Neural progenitor cell (in vitro differentiated cells): ENCODE results near the gene CFAP58. TPM values are rescaled to one million over a fixed set of nuclear protein-coding genes. Genes with fewer than 3 reads are reported as not detected.
A peak's percentile ranks its signal among the peaks of the same experiment; 100 is the strongest.

ENCODE experiments used
- DNase-seq: peaks from one replicate; pipeline ENCODE4 v3.0.0-alpha.2; 2016; ENCODE audit warnings: low spot score
- H2AFZ ChIP-seq: fragments of 200-600 bp; sonication (generic); replicated peaks from 2 replicates; pipeline ENCODE4 v1.6.1; 2016; ENCODE audit warnings: antibody characterized with exemption
- H3F3A ChIP-seq: fragments of 200-600 bp; sonication (generic); 2 replicates; pipeline ENCODE4 v1.6.1; 2016; ENCODE audit warnings: antibody characterized with exemption, low read depth
- H3K27ac ChIP-seq: fragments of 200-600 bp; sonication (generic); 2 replicates; pipeline ENCODE4 v1.5.1; 2016; ENCODE audit warnings: mild to moderate bottlenecking
- H3K27me3 ChIP-seq: fragments of 200-600 bp; sonication (generic); 2 replicates; pipeline ENCODE4 v1.6.1; 2016; ENCODE audit warnings: mild to moderate bottlenecking, moderate library complexity
- H3K36me3 ChIP-seq: fragments of 200-600 bp; sonication (generic); 2 replicates; pipeline ENCODE4 v1.5.1; 2016
- H3K4me1 ChIP-seq: fragments of 200-600 bp; sonication (generic); 2 replicates; pipeline ENCODE4 v1.6.1; 2016; ENCODE audit warnings: mixed run types
- H3K4me2 ChIP-seq: fragments of 200-600 bp; sonication (generic); 2 replicates; pipeline ENCODE4 v1.6.1; 2016
- H3K4me3 ChIP-seq: fragments of 200-600 bp; sonication (generic); 2 replicates; pipeline ENCODE4 v1.5.1; 2016
- H3K79me2 ChIP-seq: fragments of 200-600 bp; sonication (generic); 2 replicates; pipeline ENCODE4 v1.6.1; 2016; ENCODE audit warnings: low read depth
- H3K9ac ChIP-seq: fragments of 200-600 bp; sonication (generic); 2 replicates; pipeline ENCODE4 v1.6.1; 2016
- H3K9me3 ChIP-seq: fragments of 200-600 bp; sonication (generic); 2 replicates; pipeline ENCODE4 v1.5.1; 2016; ENCODE audit warnings: low read depth
- H4K20me1 ChIP-seq: fragments of 200-600 bp; sonication (generic); 2 replicates; pipeline ENCODE4 v1.6.1; 2016; ENCODE audit warnings: low read depth
- H3K27ac Mint-ChIP-seq: 3 replicates; pipeline ENCODE4 v1.8.0; 2021; ENCODE audit warnings: mixed read lengths
- H3K27me3 Mint-ChIP-seq: 2 replicates; pipeline ENCODE4 v1.8.0; 2022; ENCODE audit warnings: low read depth, mild to moderate bottlenecking, inconsistent platforms, moderate library complexity, mixed read lengths; ENCODE audit not compliant: insufficient read depth
- H3K36me3 Mint-ChIP-seq: 3 replicates; pipeline ENCODE4 v1.8.0; 2021; ENCODE audit warnings: mixed read lengths
- H3K4me1 Mint-ChIP-seq: 3 replicates; pipeline ENCODE4 v1.8.0; 2021; ENCODE audit warnings: mixed read lengths
- H3K4me3 Mint-ChIP-seq: 3 replicates; pipeline ENCODE4 v1.8.0; 2021; ENCODE audit warnings: mild to moderate bottlenecking, moderate library complexity, mixed read lengths
- H3K9me3 Mint-ChIP-seq: 3 replicates; pipeline ENCODE4 v1.8.0; 2020; ENCODE audit warnings: mixed read lengths
- EZH2 ChIP-seq: fragments of 200-600 bp; sonication (generic); IDR thresholded peaks from 2 replicates; pipeline ENCODE4 v1.6.1; 2017; ENCODE audit warnings: antibody characterized with exemption, mild to moderate bottlenecking, moderate library complexity
- EZH2phosphoT487 ChIP-seq: fragments of 200-600 bp; sonication (generic); IDR thresholded peaks from 2 replicates; pipeline ENCODE4 v1.6.1; 2017; ENCODE audit warnings: antibody characterized with exemption
- total RNA-seq: library from RNA; depleted of rRNA; stranded (reverse); fragments of >200 nt; gene quantifications from 2 replicates; pipeline ENCODE4 v1.2.3, GENCODE V29; 2015; ENCODE audit warnings: low replicate concordance
- TF ChIP-seq, protein P1 (sequence below): fragments of 200-600 bp; sonication (generic); IDR thresholded peaks from 2 replicates; pipeline ENCODE4 v1.5.1; 2017; ENCODE audit warnings: antibody characterized with exemption, mild to moderate bottlenecking

The CFAP58 gene
- total RNA-seq, 1 donor from 2014 or later, result 1.7 TPM

DNA sequence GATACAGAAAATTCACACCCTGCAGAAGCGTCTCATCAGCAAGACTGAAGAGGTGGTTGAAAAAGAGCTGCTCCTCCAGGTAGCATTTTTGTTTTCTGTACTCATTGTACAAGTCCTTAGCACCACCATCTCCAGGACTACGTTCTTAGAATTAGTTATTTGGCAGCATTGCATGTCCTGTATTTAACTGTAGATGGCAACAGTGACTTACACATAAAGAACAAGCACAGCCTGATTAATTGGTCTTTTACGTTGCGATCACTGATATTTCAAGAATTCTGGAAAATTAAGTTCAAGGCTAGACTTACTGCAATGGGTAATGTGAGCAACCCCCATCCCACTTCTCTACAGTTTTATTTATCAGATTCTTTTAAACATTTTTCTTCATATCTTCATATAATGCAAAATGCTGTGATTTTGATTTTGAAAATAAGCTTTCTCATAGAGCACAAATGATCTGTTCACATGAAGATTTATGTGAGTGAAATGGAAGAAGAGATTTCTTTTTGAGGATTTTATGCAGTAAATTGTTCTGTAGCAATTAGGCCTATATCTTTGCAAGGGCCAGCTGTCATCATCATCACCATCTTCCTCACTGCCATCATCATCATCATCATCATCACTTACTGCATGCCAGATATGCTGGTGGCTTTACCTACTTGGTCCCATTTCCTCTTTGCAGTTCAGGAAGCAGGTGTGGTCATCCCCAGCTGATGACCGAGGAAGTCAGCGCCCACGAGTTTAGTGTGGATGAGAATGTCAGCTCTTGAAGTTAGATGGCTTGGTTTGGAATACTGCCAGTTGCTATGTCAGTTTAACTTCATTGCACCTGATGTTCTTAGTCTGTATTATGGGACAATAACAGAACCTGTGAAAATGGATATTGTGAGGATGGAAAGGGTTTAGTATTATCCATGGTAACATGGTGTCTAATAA lies 53.4 kb downstream of the CFAP58 start:
- Mint-ChIP-seq H3K4me3 (no peak overlapping the region), H3K9me3 (peaks cover 5% of the 10 kb centered on the region), H3K36me3 (no peaks in the 10 kb centered on the region), H3K27me3 (peaks cover 3% of the 10 kb centered on the region), H3K4me1 (peaks cover 4% of the 10 kb centered on the region), H3K27ac (no peak overlapping the region)
- no peak overlapping the region for H3K9ac ChIP-seq
- no peak overlapping the region for H2AFZ ChIP-seq
- no peaks in the 10 kb centered on the region for H3K27me3 ChIP-seq
- no peaks in the 10 kb centered on the region for H4K20me1 ChIP-seq
- no peak overlapping the region for H3K27ac ChIP-seq
- peak; percentile 62 for DNase-seq
- H3K4me1 ChIP-seq, result no peaks in the 10 kb centered on the region
- no peaks in the 10 kb centered on the region for H3K9me3 ChIP-seq
- no peak overlapping the region for H3K4me3 ChIP-seq
- no peaks in the 10 kb centered on the region for H3F3A ChIP-seq
- TF ChIP-seq, protein P1, sequence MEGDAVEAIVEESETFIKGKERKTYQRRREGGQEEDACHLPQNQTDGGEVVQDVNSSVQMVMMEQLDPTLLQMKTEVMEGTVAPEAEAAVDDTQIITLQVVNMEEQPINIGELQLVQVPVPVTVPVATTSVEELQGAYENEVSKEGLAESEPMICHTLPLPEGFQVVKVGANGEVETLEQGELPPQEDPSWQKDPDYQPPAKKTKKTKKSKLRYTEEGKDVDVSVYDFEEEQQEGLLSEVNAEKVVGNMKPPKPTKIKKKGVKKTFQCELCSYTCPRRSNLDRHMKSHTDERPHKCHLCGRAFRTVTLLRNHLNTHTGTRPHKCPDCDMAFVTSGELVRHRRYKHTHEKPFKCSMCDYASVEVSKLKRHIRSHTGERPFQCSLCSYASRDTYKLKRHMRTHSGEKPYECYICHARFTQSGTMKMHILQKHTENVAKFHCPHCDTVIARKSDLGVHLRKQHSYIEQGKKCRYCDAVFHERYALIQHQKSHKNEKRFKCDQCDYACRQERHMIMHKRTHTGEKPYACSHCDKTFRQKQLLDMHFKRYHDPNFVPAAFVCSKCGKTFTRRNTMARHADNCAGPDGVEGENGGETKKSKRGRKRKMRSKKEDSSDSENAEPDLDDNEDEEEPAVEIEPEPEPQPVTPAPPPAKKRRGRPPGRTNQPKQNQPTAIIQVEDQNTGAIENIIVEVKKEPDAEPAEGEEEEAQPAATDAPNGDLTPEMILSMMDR, result peak; percentile 75
- TF ChIP-seq EZH2, result no peak
- H3K36me3 ChIP-seq, result no peaks in the 10 kb centered on the region
- no peak overlapping the region for H3K4me2 ChIP-seq
- no peaks in the 10 kb centered on the region for H3K79me2 ChIP-seq

DNA sequence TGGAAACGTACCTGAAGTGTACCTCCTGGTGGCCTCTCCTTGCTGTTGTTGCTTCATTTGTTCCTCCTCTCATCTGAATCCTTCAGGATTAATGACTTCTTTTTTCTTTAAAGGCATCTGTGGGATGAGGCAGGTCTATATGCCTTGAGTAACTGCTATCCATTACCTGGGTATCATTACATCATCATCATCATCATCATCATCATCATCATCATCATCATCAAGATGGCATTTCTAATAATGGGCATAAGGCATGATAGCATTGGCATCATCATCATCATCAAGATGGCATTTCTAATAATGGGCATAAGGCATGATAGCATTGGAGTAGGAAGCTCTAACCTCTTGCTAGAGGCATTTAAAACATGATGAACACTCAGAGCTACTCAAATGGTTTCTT lies 59.9 kb downstream of the CFAP58 start:
- Histone ChIP-seq H3K27me3 (no peaks in the 10 kb centered on the region), H3K36me3 (no peaks in the 10 kb centered on the region), H3K9ac (no peak overlapping the region), H2AFZ (no peak overlapping the region), H3K4me3 (no peak overlapping the region), H3K27ac (no peak overlapping the region), H3K4me2 (no peak overlapping the region), H3F3A (no peaks in the 10 kb centered on the region), H3K79me2 (no peaks in the 10 kb centered on the region), H3K9me3 (no peaks in the 10 kb centered on the region), H4K20me1 (no peaks in the 10 kb centered on the region), H3K4me1 (peaks cover 7% of the 10 kb centered on the region)
- no peak overlapping the region for H3K4me3 Mint-ChIP-seq
- peaks cover 3% of the 10 kb centered on the region for H3K36me3 Mint-ChIP-seq
- no peak overlapping the region for H3K27ac Mint-ChIP-seq
- no peak for DNase-seq
- H3K9me3 Mint-ChIP-seq, result peaks cover 8% of the 10 kb centered on the region
- TF ChIP-seq, protein P1, result no peak
- TF ChIP-seq EZH2phosphoT487 (no peak), EZH2 (no peak)
- peaks cover 2% of the 10 kb centered on the region for H3K4me1 Mint-ChIP-seq
- no peaks in the 10 kb centered on the region for H3K27me3 Mint-ChIP-seq

DNA sequence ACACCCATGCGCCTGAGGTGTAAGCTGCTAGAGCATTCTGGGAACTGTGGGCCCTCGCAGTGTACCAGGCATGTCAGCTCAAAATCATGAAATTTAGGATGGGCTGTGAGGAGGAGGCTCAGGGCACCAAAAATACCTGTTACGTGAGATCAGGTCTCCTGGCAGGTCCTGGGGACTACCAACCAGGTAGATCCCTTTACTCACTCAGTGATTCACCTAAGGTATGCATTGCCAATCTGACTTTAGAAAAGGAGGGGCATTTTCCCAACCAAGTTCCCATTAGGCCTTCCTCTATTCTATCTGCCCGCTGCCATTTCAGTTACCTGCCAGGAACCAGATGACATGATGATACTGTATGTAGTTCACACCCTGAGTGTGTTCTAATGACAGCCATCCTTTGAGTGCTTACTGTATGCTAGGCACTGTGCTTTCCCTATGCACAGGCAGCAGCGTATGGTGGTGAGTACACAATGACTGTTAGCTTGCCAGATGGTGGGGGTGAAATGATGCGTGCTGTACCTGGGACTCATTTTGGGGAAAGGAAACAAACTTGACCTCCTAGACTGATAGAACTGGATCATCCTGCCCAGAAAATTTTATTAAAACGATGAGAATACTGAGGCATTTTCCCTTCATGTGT lies 62.0 kb downstream of the CFAP58 start:
- H3K27ac Mint-ChIP-seq, result no peak overlapping the region
- no peak overlapping the region for H3K4me3 ChIP-seq

More for the DNA sequence above, 62.0 kb downstream of the CFAP58 start:
- TF ChIP-seq EZH2 (no peak), EZH2phosphoT487 (no peak)
- TF ChIP-seq, protein P1, result no peak
- peaks cover 2% of the 10 kb centered on the region for H3K4me1 Mint-ChIP-seq
- DNase-seq, result no peak
- H4K20me1 ChIP-seq, result no peaks in the 10 kb centered on the region
- no peaks in the 10 kb centered on the region for H3K36me3 ChIP-seq
- no peak overlapping the region for H3K9ac ChIP-seq
- H3K4me2 ChIP-seq, result no peak overlapping the region
- peaks cover 8% of the 10 kb centered on the region for H3K9me3 Mint-ChIP-seq
- no peaks in the 10 kb centered on the region for H3F3A ChIP-seq
- H3K27ac ChIP-seq, result no peak overlapping the region
- no peak overlapping the region for H3K4me3 Mint-ChIP-seq
- H3K4me1 ChIP-seq, result peaks cover 14% of the 10 kb centered on the region
- H2AFZ ChIP-seq, result no peak overlapping the region
- H3K79me2 ChIP-seq, result no peaks in the 10 kb centered on the region
- no peaks in the 10 kb centered on the region for H3K9me3 ChIP-seq
- H3K27me3 ChIP-seq, result no peaks in the 10 kb centered on the region
- peaks cover 3% of the 10 kb centered on the region for H3K36me3 Mint-ChIP-seq
- H3K27me3 Mint-ChIP-seq, result no peaks in the 10 kb centered on the region
